CD4-positive, alpha-beta T cell treated with Interleukin-1 beta for 1 hour (primary cell): Measurements from ENCODE around the gene TKT.

Experiments used
- DNase-seq, 2 donors: peaks; one replicate each; pipeline ENCODE4 v3.0.0-alpha.2; 2020 to 2022

TKT gene

DNA sequence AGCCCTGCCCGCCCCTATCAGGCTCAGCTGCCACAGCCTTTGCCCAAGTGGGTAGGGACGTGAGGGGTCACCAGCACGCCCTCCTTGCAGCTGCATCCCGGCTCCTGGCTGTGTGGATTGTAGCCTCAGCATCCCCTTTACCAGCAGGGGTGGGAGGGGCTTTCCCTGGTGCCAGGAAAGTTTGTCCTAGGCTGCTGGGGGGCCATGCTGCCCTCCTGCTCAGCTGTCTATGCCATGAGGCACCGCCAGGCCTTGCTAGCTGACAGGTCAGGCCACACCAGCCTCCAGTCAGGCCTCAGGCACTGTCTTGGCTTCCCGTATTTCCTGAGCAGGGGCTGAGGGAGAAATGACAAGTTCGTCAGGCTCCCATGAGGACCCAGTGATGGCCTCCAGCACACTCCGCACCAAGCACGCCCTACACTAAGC lies 32.3 kb downstream of the TKT start:
- DNase-seq: no peak

GRCh38 chr3:53223025-53223424 lies 32.8 kb downstream of the TKT start:
- DNase-seq: no peak

GRCh38 chr3:53222183-53222901 lies 33.5 kb downstream of the TKT start:
- no peak for DNase-seq

- DNase-seq: no peak
These were observed 34.0 kb downstream of the TKT start for GRCh38 chr3:53221827-53222182.

- DNase-seq: no peak
These were observed 34.5 kb downstream of the TKT start for GRCh38 chr3:53221345-53221744.

DNA sequence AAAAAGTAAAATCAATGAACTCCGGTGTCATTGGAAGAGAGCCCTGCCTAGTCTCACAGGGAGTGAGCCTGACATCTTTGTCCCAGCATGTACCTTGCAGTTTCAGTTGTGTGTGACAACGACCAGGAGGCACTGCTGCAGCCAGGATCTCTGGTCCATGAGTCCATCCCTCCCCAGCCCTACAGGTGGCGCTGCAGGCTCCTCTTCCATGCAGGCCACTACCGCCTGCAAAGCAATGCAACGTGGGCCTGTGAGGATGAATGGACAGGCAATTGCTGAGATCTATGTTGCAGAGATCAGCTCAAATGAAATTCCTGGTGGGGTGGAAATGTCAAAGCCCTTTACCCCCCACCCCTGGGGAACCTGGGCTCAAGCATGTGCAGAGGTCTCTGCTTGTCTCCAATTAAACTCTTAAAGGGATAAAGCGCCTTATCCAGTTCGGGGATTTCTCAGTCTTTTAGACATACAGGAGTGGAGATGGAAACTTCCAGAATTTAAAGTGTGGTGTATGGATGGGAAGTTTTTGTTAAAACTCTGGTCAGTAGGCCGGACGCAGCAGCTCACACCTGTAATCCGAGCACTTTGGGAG lies 35.8 kb downstream of the TKT start:
- peak; percentile 74 to 75 for DNase-seq

DNA sequence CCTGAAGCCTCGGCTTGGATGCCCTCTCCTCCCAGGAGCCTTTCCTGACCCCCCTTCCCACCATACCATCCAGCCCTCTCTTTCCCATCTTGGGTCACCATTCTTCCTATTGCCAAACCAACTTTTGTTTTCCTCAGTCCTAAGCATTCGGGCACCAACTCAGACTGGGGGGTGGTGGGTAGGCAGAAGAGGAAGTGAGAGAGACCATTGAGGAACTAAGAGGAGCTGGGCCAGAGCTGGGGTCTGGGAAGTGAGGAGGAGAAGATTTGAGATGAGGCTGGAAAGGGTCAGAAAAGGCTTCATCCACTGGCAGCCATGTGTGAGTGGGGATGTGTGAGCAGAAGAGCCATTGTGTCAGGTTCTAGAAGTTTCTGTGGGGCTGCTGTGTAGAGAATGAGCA lies 37.7 kb downstream of the TKT start:
- DNase-seq: no peak

GRCh38 chr3:53217175-53217574 lies 38.6 kb downstream of the TKT start:
- no peak for DNase-seq

DNA sequence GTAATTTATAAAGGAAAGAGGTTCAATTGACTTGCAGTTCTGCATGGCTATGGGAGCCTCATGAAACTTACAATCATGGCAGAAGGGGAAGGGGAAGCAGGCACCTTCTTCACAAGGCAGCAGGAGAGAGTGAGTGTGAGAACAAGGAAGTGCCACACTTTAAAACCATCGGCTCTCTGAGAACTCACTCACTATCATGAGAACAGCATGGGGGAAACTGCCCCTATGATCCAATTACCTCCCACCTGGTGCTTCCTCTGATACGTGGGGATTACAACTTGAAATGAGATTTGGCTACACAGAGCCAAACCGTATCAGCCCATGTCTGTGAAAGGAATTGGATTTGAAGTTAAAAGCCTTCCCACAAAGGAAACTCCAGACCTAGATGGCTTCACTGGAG lies 39.1 kb downstream of the TKT start:
- DNase-seq: no peak

DNA sequence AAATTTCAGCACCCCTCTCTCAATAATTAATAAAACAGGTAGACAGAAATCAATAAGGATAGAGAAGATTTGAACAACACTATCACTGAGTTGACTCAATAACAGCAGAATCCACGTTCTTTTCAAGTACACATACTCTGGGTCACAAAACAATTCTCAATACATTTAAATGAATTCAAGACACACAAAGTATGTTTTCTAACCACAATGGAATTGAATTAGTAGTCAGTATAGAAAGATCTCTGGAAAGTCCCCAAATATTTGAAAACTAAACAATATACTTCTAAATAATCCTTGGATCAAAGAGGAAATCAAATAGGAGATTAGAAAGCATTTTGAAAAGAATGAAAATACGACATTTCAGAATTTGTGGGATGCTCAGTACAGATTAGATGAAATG lies 40.0 kb downstream of the TKT start:
- no peak for DNase-seq

- no peak for DNase-seq
These were observed 42.5 kb downstream of the TKT start for GRCh38 chr3:53213276-53213675.

GRCh38 chr3:53211706-53212702 lies 43.8 kb downstream of the TKT start:
- DNase-seq: no peak

DNA sequence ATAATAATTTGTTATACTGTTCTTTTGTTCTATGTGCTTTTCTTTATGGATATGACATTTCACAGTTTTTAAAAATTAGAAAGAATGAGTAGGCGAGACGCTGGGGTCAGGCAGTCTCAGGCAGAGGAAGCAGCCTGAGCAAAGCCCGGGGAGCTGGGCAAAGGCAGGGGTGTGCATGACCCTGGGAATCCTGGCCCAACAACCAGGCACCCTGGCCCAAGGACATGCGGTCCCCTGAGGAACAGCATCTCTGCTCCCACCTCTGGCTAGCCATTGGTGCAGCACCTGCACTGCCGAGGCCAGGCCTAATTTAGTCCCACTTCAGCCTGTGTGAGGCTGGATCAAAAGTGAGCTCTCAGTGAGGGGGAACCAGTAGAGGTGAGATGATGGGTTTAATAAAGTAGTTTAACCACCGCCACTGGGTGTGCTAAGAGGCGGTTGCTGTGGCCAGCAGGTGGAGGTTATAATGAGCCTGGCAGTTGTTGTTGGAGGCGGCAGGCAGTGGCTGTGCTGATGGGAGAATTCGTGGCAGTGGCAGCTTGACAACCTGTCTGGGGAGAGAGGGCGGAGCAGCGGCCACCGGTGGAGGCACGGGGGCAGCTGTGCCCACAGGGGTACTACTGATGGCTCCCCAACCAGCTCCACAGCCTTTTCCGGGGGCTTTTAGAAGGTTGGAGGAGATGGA lies 53.3 kb downstream of the TKT start:
- no peak for DNase-seq

GRCh38 chr3:53200501-53201498 lies 55.0 kb downstream of the TKT start:
- DNase-seq: no peak

GRCh38 chr3:53199834-53200233 lies 56.0 kb downstream of the TKT start:
- DNase-seq: no peak

- no peak for DNase-seq
These were observed 56.8 kb downstream of the TKT start for GRCh38 chr3:53198996-53199395.

- DNase-seq: no peak
These were observed 57.4 kb downstream of the TKT start for GRCh38 chr3:53198256-53198977.

GRCh38 chr3:53196575-53197407 lies 59.0 kb downstream of the TKT start:
- DNase-seq: peak; percentile 40 to 68

DNA sequence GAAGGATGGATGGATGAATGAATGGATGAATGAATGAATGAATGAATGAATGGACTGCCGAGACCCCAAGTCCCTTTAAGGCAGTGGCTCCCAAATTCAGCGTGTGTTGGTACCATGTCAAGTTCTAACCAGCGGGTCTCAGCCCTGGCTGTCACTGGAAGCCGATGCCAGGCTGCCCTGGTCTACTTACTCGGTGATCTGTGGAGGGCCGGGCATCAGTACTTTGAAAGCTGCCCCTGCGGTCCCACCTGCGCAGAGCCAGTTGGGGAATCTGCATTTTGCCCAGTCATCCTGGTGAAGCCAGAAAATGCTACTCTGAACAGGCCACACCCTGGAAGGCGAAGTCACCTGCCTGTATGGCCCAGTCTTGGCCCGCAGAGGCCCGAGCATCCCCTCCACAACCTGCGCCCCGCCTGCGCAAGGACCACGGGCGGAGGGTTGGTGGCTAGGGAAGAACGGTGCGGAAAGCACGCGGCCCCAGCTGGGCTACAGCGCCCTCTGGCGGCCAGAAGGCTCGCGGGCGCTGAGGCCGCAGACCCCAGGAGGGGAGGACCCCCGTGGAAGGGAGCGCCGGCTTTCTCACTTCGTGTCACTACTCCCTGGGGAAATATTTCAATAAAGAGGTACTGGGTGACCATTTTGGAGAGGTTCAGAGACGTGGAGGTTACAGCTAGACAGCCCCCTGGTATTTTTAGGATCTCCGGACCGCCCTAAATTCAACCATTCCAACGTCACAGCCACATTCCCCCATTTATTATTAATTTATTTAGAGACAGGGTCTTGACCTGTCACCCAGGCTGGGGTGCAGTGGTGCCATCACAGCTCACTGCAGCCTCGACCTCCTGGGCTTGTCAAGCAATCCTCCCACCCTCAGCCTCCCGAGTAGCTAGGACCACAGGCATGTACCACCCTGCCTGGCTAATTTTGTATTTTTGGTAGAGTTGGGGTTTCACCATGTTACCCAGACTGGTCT lies 59.9 kb downstream of the TKT start:
- peak; percentile 51 to 57 for DNase-seq
